ENCODE results near the gene ACSL3.
"Not testable (repeated sequence)": the region's sequence is repeated elsewhere in the genome, so short reads cannot be mapped to it uniquely, and the experiment has no call there.

Gene ACSL3

DNA sequence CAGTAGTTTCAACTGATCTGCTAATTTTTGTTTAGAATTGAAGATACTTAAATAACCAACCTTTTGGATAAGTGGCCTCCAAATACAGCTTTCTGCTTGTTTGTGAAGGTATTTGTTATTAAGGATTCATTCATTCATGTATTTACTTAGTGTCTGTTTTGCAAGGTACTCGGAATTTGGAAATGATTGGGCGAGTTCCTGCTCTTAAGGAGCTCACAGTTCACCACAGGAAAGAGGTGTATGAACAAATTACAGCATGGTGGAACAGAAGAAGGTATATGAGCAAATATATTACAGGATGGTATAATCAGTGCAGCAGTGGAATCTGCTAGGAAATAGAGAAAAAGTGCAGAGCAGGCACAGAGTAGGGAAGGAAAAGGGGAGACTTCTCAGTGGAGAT, 4.5 kb downstream of the ACSL3 start:
- no peak for DNase-seq (ENCODE audit: low spot score)
- H2AK5ac ChIP-seq (ENCODE audit: low read depth, low read length): no peak overlapping the region
- no peaks in the 10 kb centered on the region for H3K36me3 ChIP-seq (replicated peaks in 1 of 2; ENCODE audit: control insufficient read depth in 2 of 2, insufficient read depth in 2 of 2, low read length in 2 of 2)
- H3K18ac ChIP-seq (ENCODE audit: low read length): no peak overlapping the region
- no peak overlapping the region for H3K4me3 ChIP-seq (ENCODE audit: low read length in 2 of 2)
- no peak overlapping the region for H4K91ac ChIP-seq (ENCODE audit: low read depth, low read length, poor library complexity)
- no peak overlapping the region for H3K4ac ChIP-seq (ENCODE audit: low read length)
- peaks cover 8 to 18% of the 10 kb centered on the region in 2 donors for H3K4me1 ChIP-seq (ENCODE audit: control insufficient read depth in 2 of 2, insufficient read depth in 1 of 2, low read depth in 1 of 2, low read length in 2 of 2)
- no peaks in the 10 kb centered on the region for H3K27me3 ChIP-seq (ENCODE audit: control insufficient read depth in 3 of 3, insufficient read depth in 3 of 3, low read depth in 1 of 3, low read length in 3 of 3)
- H3K9me3 ChIP-seq (replicated peaks in 1 of 2; ENCODE audit: control insufficient read depth in 2 of 2, insufficient read depth in 1 of 2, low read depth in 1 of 2, low read length in 2 of 2): no peaks in the 10 kb centered on the region
- H2BK12ac ChIP-seq (ENCODE audit: low read length): no peak overlapping the region
- no peak overlapping the region for H2BK5ac ChIP-seq (ENCODE audit: low read length)
- H2BK120ac ChIP-seq (ENCODE audit: low read depth, low read length): no peak overlapping the region
- peaks cover 5% of the 10 kb centered on the region for H3K79me1 ChIP-seq (ENCODE audit: low read depth, low read length)
- no peak overlapping the region for H3K23ac ChIP-seq (ENCODE audit: low read depth, low read length, poor library complexity)
- H2BK15ac ChIP-seq (ENCODE audit: low read length): no peak overlapping the region
- no peak overlapping the region for H4K8ac ChIP-seq (ENCODE audit: low read depth, low read length)
- no peak overlapping the region for H3K14ac ChIP-seq (ENCODE audit: low read length)
- no peak overlapping the region for H3K27ac ChIP-seq (replicated peaks; ENCODE audit: low read length)
- no CpG with 5 or more reads among the region's 2 CpGs for WGBS, 2 donors (ENCODE audit: extremely low coverage in 2 of 2, insufficient read length in 2 of 2, insufficient replicate concordance in 1 of 2)
- H2AFZ ChIP-seq (ENCODE audit: low read length): no peak overlapping the region
- H3K9ac ChIP-seq (ENCODE audit: low read depth, low read length, poor library complexity): no peak overlapping the region
- no peak overlapping the region for H3K4me2 ChIP-seq (ENCODE audit: insufficient read depth, low read length, poor library complexity, severe bottlenecking)

DNA sequence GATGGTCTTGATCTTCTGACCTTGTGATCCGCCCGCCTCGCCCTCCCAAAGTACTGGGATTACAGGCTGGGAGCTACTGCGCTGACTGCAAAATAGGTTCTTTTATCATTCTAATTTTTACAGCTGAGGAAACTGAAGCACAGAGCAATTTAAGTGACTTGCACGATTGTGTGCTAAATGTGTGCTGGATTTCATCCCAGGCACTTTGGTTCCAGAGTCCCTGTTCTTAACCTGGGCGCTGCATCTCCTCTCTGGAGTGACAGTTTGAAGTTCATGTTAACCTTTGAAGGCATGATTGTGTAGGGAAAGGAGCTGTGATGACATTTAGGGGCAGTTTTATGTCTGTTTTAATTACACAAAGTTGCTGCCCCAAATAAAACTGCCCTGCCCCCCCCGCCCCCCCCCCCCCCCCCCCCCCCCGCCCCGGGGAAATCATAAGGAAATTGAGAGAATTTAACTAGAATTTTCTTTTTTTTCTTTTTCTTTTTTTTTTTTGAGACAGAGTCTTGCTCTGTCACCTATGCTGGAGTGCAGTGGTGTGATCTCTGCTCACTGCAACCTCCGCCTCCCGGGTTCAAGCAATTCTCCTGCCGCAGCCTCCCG, 5.6 kb downstream of the ACSL3 start:
- H3K23ac ChIP-seq (ENCODE audit: low read depth, low read length, poor library complexity): no peak overlapping the region
- H2BK15ac ChIP-seq (ENCODE audit: low read length): no peak overlapping the region
- no peak overlapping the region for H3K4me2 ChIP-seq (ENCODE audit: insufficient read depth, low read length, poor library complexity, severe bottlenecking)
- H3K4ac ChIP-seq (ENCODE audit: low read length): no peak overlapping the region
- H3K27me3 ChIP-seq (ENCODE audit: control insufficient read depth in 3 of 3, insufficient read depth in 3 of 3, low read depth in 1 of 3, low read length in 3 of 3): no peaks in the 10 kb centered on the region
- WGBS, 2 donors (ENCODE audit: extremely low coverage in 2 of 2, insufficient read length in 2 of 2, insufficient replicate concordance in 1 of 2): no CpG with 5 or more reads among the region's 13 CpGs
- H2BK5ac ChIP-seq (ENCODE audit: low read length): no peak overlapping the region
- DNase-seq (ENCODE audit: low spot score): no peak
- H2AK5ac ChIP-seq (ENCODE audit: low read depth, low read length): no peak overlapping the region
- H3K36me3 ChIP-seq (replicated peaks in 1 of 2; ENCODE audit: control insufficient read depth in 2 of 2, insufficient read depth in 2 of 2, low read length in 2 of 2): no peaks in the 10 kb centered on the region
- no peak overlapping the region for H4K8ac ChIP-seq (ENCODE audit: low read depth, low read length)
- H3K27ac ChIP-seq (replicated peaks; ENCODE audit: low read length): no peak overlapping the region
- H3K18ac ChIP-seq (ENCODE audit: low read length): no peak overlapping the region
- no peak overlapping the region for H3K9ac ChIP-seq (ENCODE audit: low read depth, low read length, poor library complexity)
- no peak overlapping the region for H2BK12ac ChIP-seq (ENCODE audit: low read length)
- peaks cover 4% of the 10 kb centered on the region for H3K79me1 ChIP-seq (ENCODE audit: low read depth, low read length)
- no peak overlapping the region for H4K91ac ChIP-seq (ENCODE audit: low read depth, low read length, poor library complexity)
- peaks cover 7 to 21% of the 10 kb centered on the region in 2 donors for H3K4me1 ChIP-seq (ENCODE audit: control insufficient read depth in 2 of 2, insufficient read depth in 1 of 2, low read depth in 1 of 2, low read length in 2 of 2)
- no peak overlapping the region for H3K14ac ChIP-seq (ENCODE audit: low read length)
- H2AFZ ChIP-seq (ENCODE audit: low read length): no peak overlapping the region
- peaks cover 0 to 3% of the 10 kb centered on the region in 2 donors for H3K9me3 ChIP-seq (replicated peaks in 1 of 2; ENCODE audit: control insufficient read depth in 2 of 2, insufficient read depth in 1 of 2, low read depth in 1 of 2, low read length in 2 of 2)
- no peak overlapping the region for H2BK120ac ChIP-seq (ENCODE audit: low read depth, low read length)
- no peak overlapping the region for H3K4me3 ChIP-seq (ENCODE audit: low read length in 2 of 2)

DNA sequence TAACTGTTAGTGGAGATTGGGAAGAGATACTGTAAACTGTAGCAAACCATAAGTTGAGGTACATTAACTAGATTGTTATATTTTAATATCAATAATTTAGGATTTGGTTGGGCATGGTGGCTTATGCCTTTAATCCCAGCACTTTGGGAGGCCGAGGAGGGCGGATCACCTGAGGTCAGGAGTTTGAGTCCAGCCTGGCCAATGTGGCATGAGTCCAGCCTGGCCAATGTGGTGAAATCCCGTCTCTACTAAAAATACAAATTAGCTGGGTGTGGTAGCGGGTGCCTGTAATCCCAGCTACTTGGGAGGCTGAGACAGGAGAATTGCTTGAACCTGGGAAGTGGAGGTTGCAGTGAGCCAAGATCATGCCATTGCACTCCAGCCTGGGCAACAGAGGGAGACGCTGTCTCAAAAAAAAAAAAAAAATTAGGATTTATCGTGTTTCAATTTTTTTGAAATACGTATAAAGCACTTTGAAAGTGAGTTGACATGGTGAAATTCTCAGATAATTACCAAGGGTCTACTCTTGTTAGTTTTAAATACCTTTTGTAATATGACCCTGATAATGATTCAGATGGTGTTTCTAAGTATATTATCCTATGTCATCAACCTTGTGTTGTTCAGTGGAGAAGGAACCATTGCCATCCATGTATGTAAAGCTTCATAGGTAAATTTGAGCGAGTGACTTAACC, 7.9 kb downstream of the ACSL3 start:
- not testable (repeated sequence) for H3K18ac ChIP-seq (ENCODE audit: low read length); H2AK5ac ChIP-seq (ENCODE audit: low read depth, low read length); H4K91ac ChIP-seq (ENCODE audit: low read depth, low read length, poor library complexity); H2BK12ac ChIP-seq (ENCODE audit: low read length); H3K4me3 ChIP-seq (ENCODE audit: low read length in 2 of 2); H2BK5ac ChIP-seq (ENCODE audit: low read length); H3K4ac ChIP-seq (ENCODE audit: low read length); H3K4me2 ChIP-seq (ENCODE audit: insufficient read depth, low read length, poor library complexity, severe bottlenecking); H2BK15ac ChIP-seq (ENCODE audit: low read length); H3K27me3 ChIP-seq (ENCODE audit: control insufficient read depth in 3 of 3, insufficient read depth in 3 of 3, low read depth in 1 of 3, low read length in 3 of 3); H3K9me3 ChIP-seq (replicated peaks in 1 of 2; ENCODE audit: control insufficient read depth in 2 of 2, insufficient read depth in 1 of 2, low read depth in 1 of 2, low read length in 2 of 2); H3K14ac ChIP-seq (ENCODE audit: low read length); H3K79me1 ChIP-seq (ENCODE audit: low read depth, low read length); H2AFZ ChIP-seq (ENCODE audit: low read length); H3K9ac ChIP-seq (ENCODE audit: low read depth, low read length, poor library complexity); H2BK120ac ChIP-seq (ENCODE audit: low read depth, low read length); H3K36me3 ChIP-seq (replicated peaks in 1 of 2; ENCODE audit: control insufficient read depth in 2 of 2, insufficient read depth in 2 of 2, low read length in 2 of 2); H3K23ac ChIP-seq (ENCODE audit: low read depth, low read length, poor library complexity); DNase-seq (ENCODE audit: low spot score); H3K27ac ChIP-seq (replicated peaks; ENCODE audit: low read length); H4K8ac ChIP-seq (ENCODE audit: low read depth, low read length)
- no CpG with 5 or more reads among the region's 8 CpGs for WGBS, 2 donors (ENCODE audit: extremely low coverage in 2 of 2, insufficient read length in 2 of 2, insufficient replicate concordance in 1 of 2)
- peaks cover 7 to 19% of the 10 kb centered on the region in 2 donors for H3K4me1 ChIP-seq (ENCODE audit: control insufficient read depth in 2 of 2, insufficient read depth in 1 of 2, low read depth in 1 of 2, low read length in 2 of 2)

DNA sequence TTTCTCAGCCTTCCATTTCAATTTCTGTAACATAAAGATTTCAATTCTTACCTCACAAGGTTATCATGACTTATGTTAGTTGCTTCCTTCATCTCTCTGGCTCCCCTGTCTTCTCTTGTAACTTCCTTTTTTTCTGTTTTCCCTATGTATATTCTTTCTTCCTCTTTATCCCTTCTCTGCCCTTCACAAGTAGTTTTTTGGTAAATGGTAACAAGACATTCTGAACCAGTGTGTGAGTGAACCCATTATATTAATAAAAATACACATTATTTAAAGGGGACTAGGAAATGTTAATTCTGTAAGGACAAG, 8.4 kb downstream of the ACSL3 start:
- Histone ChIP-seq H3K9me3 (replicated peaks in 1 of 2; ENCODE audit: control insufficient read depth in 2 of 2, insufficient read depth in 1 of 2, low read depth in 1 of 2, low read length in 2 of 2) (peaks cover 0 to 4% of the 10 kb centered on the region in 2 donors), H2BK15ac (ENCODE audit: low read length) (no peak overlapping the region), H4K8ac (ENCODE audit: low read depth, low read length) (no peak overlapping the region), H3K27ac (replicated peaks; ENCODE audit: low read length) (no peak overlapping the region), H2BK120ac (ENCODE audit: low read depth, low read length) (no peak overlapping the region), H3K14ac (ENCODE audit: low read length) (no peak overlapping the region), H3K4ac (ENCODE audit: low read length) (no peak overlapping the region), H3K36me3 (replicated peaks in 1 of 2; ENCODE audit: control insufficient read depth in 2 of 2, insufficient read depth in 2 of 2, low read length in 2 of 2) (no peaks in the 10 kb centered on the region), H2AK5ac (ENCODE audit: low read depth, low read length) (no peak overlapping the region), H3K4me3 (ENCODE audit: low read length in 2 of 2) (no peak overlapping the region), H2AFZ (ENCODE audit: low read length) (no peak overlapping the region), H2BK5ac (ENCODE audit: low read length) (no peak overlapping the region), H3K27me3 (ENCODE audit: control insufficient read depth in 3 of 3, insufficient read depth in 3 of 3, low read depth in 1 of 3, low read length in 3 of 3) (no peaks in the 10 kb centered on the region), H3K4me2 (ENCODE audit: insufficient read depth, low read length, poor library complexity, severe bottlenecking) (no peak overlapping the region), H3K9ac (ENCODE audit: low read depth, low read length, poor library complexity) (no peak overlapping the region), H3K79me1 (ENCODE audit: low read depth, low read length) (peaks cover 7% of the 10 kb centered on the region), H3K23ac (ENCODE audit: low read depth, low read length, poor library complexity) (no peak overlapping the region), H4K91ac (ENCODE audit: low read depth, low read length, poor library complexity) (no peak overlapping the region), H3K4me1 (ENCODE audit: control insufficient read depth in 2 of 2, insufficient read depth in 1 of 2, low read depth in 1 of 2, low read length in 2 of 2) (peaks cover 4 to 17% of the 10 kb centered on the region in 2 donors), H3K18ac (ENCODE audit: low read length) (no peak overlapping the region), H2BK12ac (ENCODE audit: low read length) (no peak overlapping the region)
- no peak for DNase-seq (ENCODE audit: low spot score)
